Right forelimb (tissue), 1 donor: ENCODE results near the gene HS1BP3.
A peak's percentile ranks its signal among the peaks of the same experiment; 100 is the strongest.

Experiments
- DNase-seq: peaks from one replicate; pipeline ENCODE4 v3.0.0-alpha.2; 2018

HS1BP3 gene

DNA sequence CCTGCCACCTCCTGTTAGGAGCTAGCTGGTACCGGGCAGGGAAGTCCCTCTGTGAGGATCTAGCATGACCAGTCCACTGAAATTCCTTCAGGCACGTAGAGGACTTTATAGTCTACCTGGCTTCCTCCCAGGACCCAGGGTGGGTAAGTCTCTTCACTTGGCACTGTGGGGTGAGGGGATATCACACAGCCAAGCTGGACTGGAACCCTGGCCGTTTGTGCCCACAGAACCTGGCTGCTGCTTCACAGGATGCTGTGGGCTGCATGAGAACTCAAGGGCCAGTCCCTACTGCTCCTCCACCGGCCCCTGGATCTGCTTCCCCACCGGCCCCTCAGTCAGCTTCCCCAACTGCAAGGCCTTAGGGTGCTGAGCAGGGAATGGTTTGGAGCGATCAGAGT lies 35.8 kb downstream of the HS1BP3 start:
- no peak for DNase-seq

DNA sequence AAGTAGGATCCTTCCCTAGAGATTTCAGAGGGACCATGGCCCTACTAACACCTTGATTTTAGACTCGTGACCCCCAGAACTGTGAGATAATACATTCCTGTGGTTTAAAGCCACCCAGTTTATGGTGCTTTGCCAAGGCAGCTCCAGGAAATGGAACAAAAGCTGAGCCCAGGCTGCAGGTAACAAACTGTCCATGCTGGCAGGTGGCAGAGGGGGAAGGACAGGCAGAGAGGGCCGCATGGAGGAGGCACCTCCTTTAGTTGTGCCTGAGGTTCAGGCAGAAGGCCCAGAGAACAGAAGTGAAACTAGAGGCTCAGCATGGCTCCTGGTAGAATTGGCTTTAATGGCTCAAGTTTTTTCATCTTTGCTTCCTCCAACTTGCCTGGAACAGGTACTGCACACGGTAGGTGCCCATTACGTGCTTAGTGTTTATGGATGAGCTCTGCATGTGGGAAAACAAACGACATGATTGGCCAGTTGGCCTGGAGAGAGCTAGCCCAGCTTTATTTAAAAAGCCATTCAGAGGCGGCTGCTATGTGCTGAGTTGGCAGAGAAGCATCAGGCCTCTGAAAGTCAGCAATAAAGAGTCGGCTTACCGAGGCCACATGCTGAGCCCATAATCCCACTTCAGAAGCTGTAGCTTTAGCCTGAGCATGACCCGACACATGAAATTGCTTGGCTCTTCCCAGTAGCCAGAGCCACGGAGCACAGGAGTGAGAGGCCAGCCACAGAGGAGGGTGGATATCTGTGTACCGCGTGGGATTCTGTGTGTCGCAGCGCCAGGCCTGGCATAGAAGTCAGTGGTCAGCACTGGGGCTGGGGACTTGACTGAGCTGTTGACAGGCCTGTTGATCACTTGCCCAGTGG lies 36.5 kb downstream of the HS1BP3 start:
- DNase-seq, result no peak

DNA sequence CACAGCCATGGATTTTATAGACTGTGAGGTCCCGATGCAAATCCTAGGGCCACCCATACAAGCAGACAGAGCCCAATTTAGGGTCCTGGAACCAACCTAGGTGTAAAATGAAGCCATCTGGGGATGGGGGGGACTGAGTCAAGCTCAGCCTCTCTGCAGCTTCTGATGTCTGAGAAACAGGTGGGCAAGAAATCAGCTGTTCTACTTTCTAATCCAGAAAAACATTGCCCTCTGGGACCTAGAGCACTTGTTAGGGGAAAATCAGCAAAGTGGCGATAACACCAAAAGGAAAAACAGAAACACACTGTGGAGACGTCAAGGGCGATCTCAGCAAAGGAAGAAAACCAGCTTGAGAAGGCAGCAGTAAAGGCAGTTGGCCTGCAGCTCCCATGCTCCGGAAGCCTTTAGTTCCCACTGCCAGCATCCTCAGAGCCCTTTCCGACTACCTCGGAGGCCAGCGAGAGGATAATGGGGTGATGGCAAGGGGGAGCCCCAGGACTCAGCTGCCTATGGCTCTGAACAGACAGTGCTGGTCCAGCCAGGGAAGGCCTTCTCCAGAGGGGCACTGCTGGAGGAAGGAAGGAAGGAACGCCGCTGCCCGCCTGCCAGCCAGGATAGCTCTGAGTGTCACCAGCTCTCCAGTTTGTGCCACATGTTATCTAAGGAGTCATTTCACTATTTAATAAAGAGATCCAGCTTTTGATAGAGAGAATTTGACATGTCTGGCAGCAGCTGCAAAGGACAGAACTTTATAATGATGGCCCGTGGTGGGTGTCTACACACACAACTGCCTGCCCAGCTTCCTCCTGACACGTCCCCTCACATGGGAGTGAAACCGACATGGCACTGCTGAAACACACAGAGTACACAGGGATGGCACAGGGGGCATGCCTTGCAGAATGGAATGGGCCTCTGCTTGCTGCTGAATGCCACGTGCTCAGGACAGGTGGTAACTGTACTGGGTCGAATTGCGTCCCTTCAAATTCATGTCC lies 37.7 kb downstream of the HS1BP3 start:
- no peak for DNase-seq

DNA sequence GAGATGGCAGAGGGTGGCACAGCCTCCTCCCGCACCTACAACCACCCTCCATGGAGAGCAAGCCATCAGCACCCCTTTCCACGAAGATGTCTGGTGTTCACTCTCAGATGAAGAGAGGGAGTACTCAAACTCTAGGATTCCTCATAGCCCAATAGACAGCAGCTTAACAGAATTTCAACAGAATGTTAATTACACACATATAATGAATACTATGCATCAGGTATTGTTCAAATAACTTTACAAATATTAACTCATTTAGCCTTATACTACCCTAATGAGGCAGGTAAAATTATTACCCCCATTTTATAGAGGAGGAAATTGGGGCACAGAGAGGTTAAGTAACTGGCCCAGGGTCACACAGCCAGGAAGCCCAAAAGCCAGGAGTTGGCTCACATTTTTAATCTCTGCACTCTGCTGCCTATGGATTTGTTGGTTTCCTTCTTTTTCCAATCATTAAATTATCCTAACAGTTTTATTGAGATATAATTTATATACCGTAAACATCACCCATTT lies 39.0 kb downstream of the HS1BP3 start:
- no peak for DNase-seq

- DNase-seq, result peak; percentile 69
Measured at GRCh38 chr2:20611077-20611843, 39.6 kb downstream of the HS1BP3 start.

- DNase-seq, result no peak
Measured at GRCh38 chr2:20609995-20610357, 40.9 kb downstream of the HS1BP3 start.

GRCh38 chr2:20609349-20609994 lies 41.4 kb downstream of the HS1BP3 start:
- no peak for DNase-seq

DNA sequence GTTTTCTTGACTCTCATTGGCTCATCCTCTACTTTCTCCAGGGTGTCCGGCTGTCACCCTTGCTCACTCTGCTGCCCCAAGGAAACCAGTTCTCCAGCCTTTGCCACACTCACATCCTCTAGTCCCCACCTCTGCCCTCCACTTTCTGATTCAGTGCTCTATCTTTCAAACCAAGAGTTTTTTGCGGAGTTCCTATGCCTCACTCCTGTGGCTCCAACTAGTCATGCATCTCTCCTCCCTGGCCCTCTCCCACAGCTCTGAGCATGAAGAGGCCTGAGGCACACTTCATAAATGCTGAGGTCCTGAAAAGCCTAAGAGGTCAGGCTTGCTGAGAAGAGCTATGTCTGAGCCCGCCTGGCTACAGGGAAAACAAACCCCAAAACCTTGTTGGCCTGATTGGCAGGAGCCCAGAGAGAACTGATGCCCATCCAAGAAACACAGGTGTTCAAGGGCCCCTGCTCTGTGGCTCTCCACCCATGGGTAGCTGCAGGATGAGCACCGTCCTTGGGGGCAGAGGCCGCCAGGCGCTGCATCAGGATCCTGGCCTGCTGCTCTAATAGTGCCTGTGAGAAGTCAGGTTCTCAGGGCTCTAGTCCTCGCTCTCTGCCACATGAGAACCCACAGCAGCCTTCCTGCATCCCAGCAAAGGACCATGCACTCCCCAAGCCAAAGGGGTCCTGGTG lies 42.1 kb downstream of the HS1BP3 start:
- DNase-seq, result no peak

DNA sequence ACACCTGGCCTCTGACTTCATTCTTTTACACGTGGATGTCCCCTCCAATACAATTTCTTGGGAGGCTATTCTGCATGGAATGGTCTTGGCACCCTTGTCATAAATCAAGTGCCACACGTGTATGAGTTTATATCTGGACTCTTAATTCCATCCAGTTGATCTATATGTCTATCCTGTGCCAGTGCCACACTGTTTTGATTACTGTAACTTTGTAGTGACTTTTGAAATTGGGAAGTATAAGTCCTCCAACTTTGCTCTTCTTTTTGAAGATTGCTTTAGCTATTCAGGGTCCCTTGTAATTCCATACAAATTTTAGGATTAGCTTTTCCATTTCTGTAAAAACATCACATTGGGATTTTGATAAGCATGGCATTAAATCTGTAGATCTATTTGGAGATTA lies 43.5 kb downstream of the HS1BP3 start:
- no peak for DNase-seq

DNA sequence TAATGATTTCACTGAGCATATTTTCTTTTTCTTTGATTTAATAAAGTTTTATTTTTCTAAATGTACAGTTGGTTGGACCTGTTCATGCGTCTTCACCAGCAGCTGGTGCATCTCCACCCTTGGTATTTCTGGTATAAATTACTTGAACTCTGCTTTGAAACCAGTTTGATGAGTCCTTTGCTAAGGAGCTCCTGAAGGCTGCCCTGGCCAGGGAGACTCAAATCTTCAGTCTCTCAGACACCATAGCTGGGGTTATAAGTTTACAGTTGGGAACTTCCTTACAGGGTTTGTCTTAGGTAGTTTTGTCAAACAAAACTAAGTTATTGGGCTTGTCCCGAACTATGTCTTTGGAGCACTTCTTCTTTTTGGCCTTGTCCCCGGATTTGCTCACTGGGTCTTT lies 44.7 kb downstream of the HS1BP3 start:
- DNase-seq, result no peak

- peak; percentile 54 for DNase-seq
Measured at GRCh38 chr2:20604951-20605381, 45.9 kb downstream of the HS1BP3 start.

DNA sequence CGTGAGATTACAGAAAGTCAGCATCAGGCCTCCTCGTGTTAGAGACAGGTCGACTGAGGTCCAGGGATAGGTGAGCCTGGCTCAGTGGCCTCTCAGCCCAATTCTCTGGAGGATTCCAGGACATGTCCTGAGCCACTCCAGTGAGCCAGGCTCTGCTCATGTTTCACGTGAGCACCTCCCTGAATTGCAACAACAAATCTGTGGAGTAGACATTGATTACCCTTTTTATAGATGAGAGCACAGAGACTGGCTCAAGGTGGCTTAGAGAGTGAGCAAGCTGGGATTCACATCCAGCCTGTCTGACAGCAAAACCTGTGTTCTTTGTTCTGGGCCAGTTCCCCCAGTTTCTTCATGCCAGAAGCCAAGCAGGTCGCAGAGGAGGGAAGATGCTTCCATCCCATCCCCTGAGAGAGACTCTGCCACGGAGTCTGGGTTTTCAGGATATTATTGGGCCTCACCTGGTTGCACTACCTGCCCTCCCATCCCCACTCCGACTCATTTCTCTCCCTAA lies 46.4 kb downstream of the HS1BP3 start:
- no peak for DNase-seq

DNA sequence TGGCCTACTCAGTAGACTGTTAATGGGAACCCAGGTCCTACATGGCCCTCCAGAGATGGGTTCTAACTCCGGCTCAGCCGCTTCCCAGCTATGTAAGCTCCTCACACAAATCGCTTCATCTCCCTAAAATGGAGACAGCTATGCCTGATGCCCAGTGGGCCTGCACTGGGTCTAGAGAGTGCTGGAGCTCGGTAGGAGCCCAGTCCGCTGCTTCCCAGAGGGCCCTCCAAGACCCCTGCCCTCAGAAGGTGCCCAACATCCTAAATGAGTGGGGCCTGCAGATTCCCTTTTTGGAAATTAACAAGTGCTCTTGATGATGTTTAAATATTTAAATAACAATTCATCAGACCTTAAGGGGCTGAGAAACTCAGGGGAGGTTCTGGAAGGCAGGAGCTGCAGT lies 47.1 kb downstream of the HS1BP3 start:
- DNase-seq, result peak; percentile 24

DNA sequence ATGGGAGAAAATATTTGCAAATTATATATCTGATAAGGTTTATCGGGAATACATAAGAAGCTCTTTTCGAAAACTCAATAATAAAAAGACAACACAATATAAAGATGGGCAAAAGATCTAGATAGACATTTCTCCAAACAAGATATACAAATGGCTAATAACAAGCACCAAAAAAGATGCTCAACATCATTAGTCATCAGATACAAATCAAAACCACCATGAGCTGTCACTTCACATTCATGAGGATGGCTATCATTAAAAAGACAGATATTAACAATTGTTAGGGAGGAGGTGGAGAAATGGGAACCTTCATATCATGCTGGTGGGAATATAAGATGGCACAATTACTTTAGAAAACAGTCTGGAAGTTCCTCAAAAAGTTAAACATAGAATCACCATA lies 48.1 kb downstream of the HS1BP3 start:
- DNase-seq, result no peak

DNA sequence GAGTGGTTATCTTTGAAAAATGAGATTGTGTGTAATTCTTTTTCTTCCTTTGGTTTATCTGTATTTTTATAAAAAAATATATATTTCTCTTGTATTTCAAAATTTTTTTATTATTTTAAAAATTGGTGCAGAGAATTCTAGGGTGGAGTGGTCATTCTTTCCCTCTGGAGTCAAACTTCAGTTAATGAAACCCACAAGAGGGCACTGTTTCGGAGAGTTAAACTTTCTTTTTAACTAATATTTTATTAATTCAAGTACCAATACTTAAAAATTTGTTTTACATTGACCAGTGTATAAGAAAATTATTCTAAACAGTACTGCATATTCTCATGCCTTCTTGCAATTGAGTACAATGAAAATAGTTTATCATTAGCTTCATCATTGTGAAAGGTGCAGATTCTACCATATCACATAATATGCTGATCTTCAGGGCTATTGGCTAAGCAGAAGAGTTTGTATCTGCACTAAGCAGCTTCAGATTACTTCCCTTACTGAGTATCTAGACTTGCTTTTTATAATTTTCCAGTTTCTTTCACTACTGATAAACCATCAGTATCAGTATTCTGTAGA lies 50.1 kb downstream of the HS1BP3 start:
- no peak for DNase-seq

DNA sequence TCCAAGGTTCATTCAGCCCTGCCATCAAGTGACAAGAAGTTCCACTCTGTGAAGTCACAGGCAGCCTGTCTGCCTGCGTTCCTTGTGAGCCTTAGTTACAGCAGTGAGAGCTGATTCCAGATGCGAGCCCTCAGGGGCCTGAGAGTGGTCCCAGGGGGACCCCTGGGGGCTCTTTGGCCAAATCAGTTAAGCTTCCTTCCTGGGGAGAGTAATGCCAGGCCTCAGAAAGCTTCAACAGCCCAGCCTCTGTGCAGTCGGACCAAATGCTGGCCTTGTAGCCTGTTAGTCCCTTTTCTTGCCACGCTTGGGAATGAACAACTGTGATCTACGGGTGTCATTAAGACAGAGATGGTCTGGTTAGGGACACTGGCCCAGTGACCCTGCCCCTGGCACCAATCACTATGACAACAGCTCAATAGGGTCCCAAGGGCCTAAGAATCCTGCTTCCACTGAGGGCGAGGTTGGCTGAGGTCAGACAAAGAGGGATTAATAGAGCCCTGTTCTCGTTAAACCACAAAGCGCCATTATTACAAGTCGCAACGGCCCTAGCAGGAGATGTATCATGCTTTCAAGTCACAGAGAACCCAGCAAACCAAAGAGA lies 50.9 kb downstream of the HS1BP3 start:
- DNase-seq, result peak; percentile 27

GRCh38 chr2:20599001-20599600 lies 51.8 kb downstream of the HS1BP3 start:
- DNase-seq, result peak; percentile 40

DNA sequence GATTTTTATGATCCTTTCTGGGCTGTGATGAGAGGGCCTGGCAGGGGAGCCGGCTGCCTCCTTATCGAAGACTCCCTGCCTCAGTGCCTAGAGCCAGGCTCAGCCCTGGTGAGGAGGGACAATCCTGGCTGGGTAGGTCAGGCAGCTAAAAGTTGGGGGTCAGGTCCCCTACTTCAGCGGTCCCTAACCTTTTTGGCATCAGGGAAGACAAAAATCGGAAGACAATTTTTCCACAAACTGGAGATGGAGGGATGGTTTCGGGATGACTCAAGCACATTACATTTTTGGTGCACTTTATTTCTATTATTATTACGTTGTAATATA lies 53.1 kb downstream of the HS1BP3 start:
- peak; percentile 23 for DNase-seq

GRCh38 chr2:20596973-20597859 lies 53.7 kb downstream of the HS1BP3 start:
- peak; percentile 35 for DNase-seq
